Body of pancreas (tissue), 4 donors: ENCODE data around the gene ZNF688.

Experiments used
- CTCF ChIP-seq, 7 experiments: fragments of 450-650 bp in 4 of 7; fragments of 200-600 bp in 3 of 7; sonication (generic) in 3 of 7; IDR thresholded peaks; one replicate each; pipeline ENCODE4 v1.5.1; 2016 to 2019; ENCODE audit warnings: antibody characterized with exemption in 7 of 7
- POLR2A ChIP-seq, 3 donors: fragments of 450-650 bp; IDR thresholded peaks; one replicate each; pipeline ENCODE4 v1.6.1; 2016; ENCODE audit warnings: antibody characterized with exemption in 3 of 3, mild to moderate bottlenecking in 2 of 3

GRCh38 chr16:30546115-30546514 is 25.4 kb downstream of the ZNF688 start:
- TF ChIP-seq POLR2A (IDR thresholded peaks at IDR 0.05): no peak
- no peak for TF ChIP-seq CTCF (IDR thresholded peaks at IDR 0.05)
